RPMI7951 (cell line): ENCODE data around the gene RANBP2. TPM values are rescaled to one million over a fixed set of nuclear protein-coding genes. Genes with fewer than 3 reads are reported as not detected.
A peak's percentile ranks its signal among the peaks of the same experiment; 100 is the strongest.

ENCODE experiments used
- DNase-seq: peaks from one replicate; pipeline ENCODE4 v3.0.0-alpha.2; 2012; ENCODE audit warnings: low read depth
- total RNA-seq: library from RNA; depleted of rRNA; stranded (reverse); fragments of >200 nt; shearing (Covaris generic); gene quantifications from 2 replicates; pipeline ENCODE4 v1.2.3, GENCODE V29; 2014

Gene RANBP2
- total RNA-seq, 1 experiment from 2014 or later = 56.0 TPM

DNA sequence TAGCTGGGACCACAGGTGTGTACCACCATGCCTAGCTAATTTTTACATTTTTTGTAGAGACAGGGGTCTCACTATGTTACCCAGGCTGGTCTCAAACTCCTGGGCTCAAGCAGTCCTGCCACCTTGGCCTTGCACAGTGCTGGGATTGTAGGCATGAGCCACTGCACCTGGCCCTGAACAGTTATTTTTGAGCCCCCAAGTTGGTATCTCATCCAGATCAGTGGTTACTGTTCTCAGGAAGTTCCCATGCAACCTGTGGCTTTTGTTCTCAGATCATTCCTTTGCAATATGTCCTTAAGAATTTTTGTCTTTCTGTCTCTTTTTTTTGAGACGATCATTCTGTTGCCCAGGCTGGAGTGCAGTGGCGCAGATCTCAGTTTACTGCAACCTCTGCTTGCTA is 59.6 kb downstream of the RANBP2 start:
- no peak for DNase-seq

DNA sequence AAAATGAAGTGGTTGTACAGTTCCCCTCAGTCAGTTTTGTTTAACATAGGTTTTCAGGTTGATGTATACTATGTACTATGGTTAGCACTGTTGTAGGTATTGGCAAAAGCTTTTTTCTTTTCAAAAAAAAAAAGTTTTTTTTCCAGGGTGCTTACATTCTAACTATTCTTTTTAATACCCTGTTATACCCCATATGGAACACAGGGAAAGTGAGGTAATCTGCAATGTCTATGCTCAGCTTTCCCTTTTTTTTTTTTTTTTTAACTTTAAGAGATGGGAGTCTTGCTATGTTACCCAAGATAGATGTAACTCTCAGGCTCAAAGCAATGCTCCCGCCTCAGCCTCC is 66.7 kb downstream of the RANBP2 start:
- DNase-seq = no peak

DNA sequence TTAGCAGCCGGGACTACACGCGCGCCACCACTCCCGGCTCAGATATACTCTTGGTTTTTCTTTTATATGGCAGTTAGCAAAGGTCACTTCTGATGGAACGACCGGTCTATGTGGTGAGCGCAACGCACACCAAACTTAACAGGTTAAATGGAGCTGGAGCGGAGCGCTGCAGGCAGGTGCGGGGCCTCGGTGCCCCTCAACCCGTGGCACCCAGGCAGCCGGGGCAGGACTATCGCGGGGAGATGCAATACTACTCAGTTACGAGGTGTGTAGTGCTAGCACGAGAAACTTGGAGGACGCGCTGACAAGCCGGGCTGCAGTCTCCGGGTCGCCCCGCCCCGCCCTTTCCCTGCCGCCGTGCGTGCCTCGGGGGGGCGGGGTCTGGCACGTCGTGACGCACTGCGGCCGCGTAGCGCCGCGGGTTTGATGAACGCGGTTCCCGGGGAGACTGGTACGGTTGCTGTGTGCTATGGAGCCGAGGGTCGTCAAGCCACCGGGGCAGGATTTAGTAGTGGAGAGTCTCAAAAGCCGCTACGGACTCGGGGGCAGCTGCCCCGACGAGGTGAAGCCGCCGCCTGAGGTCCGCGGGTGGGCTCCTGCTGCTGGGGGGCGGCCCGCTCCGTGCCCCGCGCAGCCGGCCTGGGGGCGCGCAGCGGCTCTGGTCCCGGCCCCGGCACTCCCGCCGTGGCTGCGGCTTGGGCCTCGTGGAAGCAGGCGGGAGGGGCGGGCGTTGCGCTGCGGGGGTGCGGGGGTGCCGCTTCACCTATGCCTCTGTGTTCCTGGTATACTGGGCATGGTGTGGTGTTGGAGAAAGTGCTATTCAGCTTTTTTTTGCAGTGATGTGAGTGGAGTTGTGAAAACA is 67.3 kb downstream of the RANBP2 start, which contains the start of gene CCDC138:
TSS of gene CCDC138 (plus strand) at position 418 of the 862 bp plus-strand sequence. CDS start at position 470, 52 bp downstream.
- peak; percentile 90 for DNase-seq

DNA sequence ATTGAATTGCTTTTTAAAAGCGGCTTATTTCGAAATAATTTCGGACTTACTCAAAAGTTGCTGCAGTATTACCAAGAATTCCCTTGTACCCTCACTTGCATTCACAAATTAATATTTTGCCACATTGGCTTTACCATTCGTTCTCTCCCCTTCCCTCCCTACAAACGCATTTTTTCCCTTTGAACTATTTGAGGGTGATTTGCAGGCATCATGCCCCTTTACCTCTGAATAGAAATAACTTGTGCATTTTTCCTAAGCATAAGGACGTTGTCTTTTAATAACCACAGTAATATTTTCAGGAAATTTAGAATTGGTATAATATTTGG is 67.9 kb downstream of the RANBP2 start:
- peak; percentile 1 for DNase-seq

DNA sequence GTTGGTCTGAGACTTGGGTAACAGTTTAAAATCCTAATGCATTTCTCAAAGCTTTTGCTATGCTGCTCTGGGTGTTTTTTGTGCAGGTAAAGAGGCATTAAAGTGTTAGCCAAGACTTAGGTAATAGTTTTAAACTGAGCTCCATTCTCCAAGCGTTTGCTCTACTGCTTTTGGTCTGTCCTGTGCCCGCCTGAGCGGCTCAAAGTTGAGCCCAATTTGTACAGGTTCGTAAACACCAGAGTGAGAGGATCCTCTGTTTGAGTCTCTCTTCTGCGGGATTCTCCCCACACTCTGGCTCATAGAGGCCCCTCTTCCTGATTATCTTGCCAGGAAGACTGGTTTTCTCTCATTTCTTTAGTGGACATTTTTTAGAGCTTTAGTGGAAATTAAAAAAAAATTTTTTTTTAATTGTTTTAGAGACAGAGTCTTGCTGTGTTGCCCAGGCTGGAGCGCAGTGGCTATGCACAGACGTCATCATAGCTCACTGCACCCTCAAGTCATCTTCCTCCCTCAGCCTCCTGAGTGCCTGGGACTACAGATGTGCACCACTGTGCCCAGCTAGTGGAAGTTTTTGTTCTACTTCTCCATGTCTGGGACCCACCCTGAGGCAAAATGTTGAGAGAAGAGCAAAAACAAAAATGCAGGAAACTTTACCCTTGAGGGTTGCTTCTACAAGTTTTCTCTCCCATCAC is 83.9 kb downstream of the RANBP2 start:
- DNase-seq = no peak

DNA sequence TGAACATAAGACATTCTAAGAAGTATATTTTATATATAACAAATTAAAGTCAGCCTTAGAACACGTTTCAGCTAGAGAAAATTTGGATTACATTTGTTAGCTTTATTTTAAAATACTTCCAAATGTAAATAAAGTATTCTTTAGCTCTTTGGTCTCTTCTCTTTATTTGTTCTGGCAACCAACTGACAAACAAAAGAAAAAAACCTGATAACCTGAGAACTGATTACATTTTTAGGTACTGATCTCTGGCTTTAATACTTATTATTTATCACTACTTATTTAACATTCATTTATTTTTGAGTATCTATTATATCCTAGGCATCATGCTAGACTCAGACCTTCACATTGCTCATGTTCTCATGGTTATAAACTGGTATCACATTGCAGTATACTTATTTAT is 85.8 kb downstream of the RANBP2 start:
- no peak for DNase-seq

DNA sequence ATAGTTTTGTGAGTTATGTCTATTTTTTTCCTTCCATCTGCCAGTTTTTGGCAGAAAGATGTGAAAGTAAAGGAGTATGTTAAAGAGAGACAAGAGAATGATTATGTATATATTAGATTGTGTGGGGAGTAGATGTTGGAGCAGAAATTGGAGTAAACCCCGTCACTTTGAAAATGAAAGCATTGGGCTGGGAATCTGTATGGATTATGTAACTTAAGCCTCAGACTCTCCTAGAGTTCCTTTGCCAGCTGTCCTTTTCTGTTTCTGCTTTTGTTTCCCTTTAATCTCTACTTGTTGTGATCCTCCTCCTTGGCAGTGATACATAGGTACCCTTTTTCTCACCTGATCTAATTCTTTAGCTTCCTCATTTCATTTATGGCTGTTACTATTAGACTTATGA is 86.5 kb downstream of the RANBP2 start:
- no peak for DNase-seq

DNA sequence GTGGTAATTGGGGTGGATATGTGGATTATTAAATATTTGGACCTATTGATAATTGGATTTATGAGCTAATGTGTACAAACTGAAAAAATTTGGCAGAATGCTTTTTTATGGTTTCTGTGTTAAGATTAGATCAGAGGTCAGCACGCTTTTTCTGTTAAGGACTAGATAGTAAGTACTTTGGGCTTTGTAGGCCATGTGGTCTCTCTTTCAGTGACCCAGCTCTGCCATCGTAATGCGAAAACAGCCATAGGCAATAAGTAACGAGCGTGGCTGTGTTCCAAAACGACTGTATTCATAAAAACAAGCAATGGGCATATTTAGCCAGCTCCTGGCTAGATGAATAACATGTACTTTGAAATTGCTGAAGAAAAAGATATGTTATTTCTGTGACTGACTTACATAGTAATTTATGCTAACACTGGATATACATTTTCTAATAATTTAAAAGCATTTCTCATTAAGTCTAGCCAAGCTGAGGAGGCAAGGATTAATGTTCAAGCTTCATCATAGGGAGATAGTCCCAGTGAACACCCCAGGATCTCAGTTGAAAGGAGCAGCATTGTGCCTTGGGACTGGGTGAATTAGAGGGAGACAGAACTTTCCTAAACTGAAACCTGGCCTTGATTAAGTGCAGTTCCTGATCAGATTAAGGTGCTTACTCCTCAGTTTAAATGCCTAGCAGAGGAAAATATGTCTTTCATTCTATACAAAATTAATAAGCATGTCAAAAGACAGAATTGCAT is 87.3 kb downstream of the RANBP2 start:
- DNase-seq = no peak

DNA sequence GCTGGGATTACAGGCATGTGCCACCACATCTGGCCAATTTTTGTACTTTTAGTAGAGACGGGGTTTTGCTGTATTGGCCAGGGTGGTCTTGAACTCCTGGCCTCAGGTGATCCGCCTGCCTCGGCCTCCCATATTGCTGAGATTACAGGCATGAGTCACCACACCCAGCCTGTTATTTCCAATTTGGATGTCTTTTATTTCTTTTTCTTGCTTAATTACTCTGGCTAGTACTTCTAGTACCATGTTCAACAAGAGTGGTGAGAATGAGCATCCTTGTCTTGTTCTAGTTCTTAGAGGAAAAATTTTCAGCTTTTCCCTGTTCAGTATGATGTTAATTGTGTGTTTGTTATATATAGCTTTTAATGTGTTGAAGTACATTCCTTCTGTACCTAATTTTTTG is 90.7 kb downstream of the RANBP2 start:
- no peak for DNase-seq

DNA sequence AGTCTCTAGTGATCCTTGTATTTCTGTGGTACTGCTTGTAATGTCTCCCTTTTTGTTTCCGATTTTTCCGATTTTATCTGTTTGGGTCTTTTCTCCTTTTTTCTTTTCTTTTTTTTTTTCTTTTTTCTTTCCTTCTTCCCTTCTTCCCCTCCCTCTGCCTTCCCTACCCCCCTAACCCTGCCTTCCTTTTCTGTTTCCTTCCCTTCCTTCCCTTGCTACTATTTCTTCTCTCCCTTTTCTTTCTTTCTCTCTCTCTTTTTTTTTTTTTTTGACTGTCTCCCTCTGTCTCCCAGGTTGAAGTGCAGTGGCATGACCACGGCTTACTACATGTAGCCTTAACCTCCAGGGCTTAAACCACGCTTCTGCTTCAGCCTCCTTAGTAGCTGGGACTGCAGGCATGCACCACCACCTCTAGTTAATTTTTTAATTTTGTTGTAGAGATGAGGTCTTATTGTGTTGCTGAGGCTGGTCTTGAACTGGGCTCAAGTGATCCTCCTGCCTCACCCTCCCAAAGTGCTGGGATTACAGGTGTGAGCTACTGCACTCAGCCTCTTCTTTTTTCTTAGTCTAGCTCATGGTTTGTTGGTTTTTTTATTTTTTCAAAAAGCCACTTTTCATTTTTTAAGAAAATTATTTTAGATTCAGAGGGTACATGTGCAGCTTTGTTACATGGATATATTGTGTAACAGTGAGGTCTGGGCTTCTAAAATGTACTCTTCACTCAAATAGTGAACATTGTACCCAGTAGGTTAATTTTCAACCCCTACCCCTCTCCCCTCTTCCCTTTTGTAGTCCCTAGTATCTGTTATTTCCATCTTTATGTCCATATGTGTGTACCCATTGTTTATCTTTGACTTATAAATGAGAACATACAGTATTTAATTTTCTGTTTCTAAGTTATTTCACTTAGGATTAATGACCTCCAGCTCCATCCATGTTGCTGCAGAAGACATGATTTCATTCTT is 92.0 kb downstream of the RANBP2 start:
- no peak for DNase-seq

DNA sequence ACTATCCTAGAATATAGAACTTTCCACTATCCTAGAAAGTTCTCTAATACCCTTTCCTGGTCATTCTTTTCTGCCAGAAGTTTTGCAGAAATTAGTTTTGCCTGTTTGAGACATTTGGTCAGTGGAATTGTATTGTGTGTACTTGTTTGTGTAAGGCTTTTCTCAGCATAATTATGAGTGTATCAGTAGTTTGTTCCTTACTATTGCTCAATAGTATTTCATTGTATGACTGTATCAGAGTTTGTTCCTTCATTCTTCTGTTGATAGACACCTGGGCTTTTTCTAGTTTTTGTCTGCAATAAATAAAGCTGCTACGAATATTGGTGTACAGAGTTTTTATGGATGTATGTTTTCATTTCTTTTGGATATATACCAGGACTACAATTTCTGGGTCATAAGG is 94.5 kb downstream of the RANBP2 start:
- no peak for DNase-seq

DNA sequence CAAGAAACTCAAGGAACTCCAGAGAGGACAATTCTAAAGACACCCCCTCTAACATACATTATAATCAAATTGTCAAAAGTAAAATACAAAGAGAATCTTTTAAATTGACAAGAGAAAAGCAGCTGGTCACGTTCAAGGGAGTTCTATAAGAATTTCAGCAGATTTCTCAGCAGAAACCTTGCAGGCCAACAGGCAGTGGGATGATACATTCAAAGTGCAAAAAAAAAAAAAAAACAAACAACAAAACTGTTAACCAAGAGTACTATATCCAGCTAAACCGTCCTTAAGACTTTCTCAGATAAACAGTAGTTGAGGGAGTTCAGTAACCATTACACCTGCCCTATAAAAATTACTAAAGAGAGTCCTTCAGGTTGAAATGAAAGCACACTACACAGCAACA is 101.2 kb downstream of the RANBP2 start:
- no peak for DNase-seq

DNA sequence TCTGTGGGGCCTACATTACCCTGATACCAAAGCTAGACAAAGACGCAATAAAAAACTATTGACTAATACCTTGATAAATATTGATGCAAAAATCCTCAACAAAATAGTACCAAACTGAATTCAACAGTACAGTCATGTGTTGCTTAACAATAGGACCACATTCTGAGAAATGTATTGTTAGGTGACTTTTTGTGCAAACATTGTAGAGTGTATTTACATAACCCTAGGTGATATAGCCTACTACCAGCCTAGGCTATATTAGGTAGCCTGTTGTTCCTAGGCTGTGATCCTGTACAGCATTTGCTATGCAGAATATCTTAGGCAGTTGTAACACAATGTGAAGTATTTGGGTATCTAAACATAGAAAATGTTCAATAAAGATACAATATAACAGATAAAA is 104.0 kb downstream of the RANBP2 start:
- no peak for DNase-seq

DNA sequence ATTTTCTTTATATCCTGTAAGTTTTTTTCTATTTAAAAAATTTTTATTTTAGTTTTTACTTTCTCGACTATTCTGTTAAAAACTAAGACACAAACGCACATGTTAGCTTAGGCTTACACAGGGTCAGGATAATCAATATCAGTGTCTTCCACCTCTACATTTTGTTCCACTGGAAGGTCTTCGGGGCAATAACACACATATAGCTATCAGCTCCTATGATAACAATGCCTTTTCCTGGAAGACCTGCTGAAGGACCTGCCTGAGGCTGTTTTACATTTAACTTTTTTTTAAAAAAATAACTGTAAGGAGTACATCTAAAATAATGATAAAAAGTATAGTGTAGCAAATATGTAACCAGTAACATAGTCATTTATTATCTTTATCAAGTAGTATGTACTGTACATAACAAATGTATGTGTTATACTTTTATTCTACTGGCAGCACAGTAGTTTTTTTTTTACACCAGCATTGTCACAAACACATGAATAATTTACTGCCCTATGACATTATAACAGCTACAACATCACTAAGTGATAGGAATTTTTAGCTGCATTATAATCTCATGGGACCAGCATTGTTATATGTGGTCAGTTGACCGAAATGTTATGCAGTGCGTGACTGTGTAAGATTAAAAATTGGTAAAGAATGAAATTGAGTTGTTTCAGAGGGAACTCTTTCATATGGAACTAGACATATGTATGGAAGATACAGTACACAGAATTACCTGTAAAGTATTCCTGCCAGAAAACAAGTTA is 105.2 kb downstream of the RANBP2 start:
- no peak for DNase-seq

DNA sequence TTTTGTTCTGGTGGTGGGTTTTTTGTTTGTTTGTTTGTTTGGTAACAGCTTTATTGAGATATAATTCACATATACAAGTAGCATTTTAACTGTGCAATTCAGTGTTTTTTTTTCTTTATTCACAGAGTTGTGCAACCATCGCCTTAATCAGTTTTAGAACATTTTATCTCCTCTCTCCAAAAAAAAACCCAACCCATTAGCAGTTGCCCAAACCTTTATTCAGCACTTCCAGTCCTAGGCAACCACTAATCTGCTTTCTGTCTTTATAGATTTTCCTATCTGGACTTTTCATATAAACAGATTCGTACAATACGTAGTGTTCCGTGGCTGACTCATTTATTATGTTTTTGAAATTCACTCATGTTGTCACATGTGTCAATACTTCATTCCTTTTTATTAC is 106.0 kb downstream of the RANBP2 start:
- no peak for DNase-seq

DNA sequence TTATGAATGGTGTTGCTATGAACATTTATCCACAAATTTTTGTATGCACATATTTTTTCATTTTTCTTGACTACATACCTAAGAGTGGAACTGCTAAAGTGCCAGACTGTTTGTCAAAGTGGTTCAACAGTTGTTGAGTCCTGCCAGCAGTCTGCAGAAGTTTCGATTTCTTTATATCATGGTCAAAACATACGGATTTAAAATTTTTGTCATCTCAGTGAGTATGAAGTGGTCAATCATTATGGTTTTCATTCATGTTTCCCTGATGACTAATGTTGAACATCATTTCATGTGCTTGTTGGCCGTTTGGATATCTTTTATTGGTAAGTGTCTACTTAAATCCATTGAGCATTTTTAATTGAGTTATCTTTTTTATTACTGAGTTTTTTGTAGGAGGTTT is 106.5 kb downstream of the RANBP2 start:
- no peak for DNase-seq

DNA sequence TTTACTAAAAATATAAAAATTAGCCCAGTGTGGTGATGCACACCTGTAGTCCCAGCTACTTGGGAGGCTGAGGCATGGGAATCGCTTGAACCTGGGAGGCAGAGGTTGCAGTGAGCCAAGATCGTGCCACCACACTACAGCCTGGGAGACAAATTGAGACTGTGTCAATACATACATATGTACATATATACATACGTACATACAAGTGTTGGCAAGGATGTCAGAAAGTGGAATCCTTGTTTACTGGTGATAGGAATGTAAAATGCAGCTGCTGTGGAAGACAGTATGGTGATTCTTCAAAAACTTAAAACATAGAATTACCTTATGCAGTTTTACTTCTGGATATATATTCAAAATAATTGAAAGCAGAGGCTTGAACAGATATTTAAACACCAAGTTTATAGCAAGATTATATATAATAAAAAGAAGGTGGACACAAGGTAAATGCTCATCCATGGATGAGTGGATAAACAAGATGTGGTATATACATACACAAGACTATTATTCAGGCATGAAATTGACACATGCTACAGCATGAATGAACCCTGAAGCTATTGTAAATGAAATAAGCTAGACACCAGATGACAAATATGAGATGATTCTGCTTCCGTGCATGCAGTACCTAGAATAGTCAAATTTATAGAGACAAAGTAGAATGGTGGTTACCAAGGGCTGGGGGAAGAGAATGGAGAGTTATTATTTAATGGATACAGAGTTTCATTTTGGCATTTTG is 110.5 kb downstream of the RANBP2 start:
- DNase-seq = no peak

DNA sequence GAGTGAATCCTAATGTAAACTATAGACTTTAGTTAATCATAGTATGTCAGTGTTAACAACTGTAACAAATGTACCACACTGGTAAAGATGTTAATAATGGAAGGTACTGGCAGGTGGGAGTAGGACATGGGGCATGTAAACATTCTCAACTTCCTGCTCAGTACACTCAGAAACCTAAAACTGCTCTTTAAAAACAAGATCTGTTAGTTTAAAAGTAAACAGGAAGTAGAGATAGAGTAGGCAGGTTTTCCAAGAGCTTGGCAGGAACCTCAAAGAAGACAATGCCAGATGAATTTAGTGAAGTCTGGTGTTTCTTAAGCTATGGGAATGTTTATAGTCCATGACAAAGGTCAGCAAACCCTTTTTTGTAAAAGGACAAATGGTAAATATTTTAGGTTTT is 113.9 kb downstream of the RANBP2 start:
- DNase-seq = no peak

DNA sequence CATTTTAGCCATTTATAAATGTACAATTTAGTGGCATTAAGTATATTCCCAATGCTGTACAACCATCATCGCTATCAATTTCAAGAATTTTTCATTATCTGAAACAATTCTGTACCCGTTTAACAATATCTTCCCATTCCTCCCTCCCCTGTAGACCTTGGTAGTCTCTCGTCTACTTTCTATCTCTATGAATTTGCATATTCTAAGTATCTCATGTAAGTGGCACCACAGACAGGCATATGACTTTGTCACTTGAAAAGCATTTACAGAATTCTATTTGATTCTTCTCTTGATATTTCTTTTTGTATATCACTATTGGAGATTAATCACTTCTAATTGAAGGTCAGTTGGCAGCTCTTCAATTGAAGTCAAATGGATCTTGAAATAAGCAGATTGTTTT is 115.3 kb downstream of the RANBP2 start:
- no peak for DNase-seq

DNA sequence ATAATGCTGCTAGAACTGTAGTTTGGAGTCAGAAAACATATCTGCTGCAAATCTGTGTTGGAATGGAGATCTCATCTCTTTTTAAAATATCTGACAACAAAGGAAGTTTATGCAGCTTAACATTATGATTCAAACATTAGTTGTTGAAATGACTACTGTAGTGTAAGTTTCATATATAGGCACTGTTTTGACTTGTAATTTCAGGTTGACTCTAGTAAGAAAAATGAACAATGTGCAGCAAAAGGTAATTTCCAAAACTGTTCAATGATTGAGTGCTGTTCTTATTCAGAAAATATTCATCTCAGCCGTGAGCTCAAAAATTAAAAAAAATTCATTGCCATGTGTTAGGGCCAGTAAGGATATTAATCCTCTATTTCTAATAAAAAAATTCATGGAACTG is 115.8 kb downstream of the RANBP2 start:
- no peak for DNase-seq
